ENCODE data around the gene COL11A2. TPM values are rescaled to one million over a fixed set of nuclear protein-coding genes. Genes with fewer than 3 reads are reported as not detected.

COL11A2 gene
- total RNA-seq, 4 donors from 2014 or later: 0.23 to 0.61 (median 0.41) TPM

DNA sequence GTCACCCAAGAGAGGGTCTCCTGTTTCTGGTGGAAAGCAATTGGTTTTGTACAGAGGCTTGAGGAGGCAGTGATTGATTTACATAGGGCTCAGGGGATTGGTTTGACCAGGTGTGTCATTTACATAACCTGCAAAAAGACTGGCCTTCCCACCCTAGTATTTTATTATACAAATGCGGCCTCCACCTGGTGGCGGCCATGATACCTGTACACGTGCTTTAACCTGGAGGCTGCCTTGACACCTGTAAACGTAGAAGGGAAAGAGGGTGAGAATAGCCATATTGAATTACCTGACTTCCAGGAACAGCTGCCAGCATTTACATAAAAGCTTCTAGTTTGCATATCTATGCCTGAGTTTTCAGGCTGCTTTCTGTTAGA lies 67.8 kb downstream of the COL11A2 start:
- intact Hi-C loops (cut with DNase I): loop anchor here (5.0 kb wide), 1 partner anchor 123 kb away; no protein-coding TSS in a partner anchor
- WGBS, 2 donors: 80% methylated on average over 2 to 4 of the region's 4 CpGs
- peaks cover 0 to 19% (median 2%) of the 10 kb centered on the region in 4 donors for H3K27me3 ChIP-seq

DNA sequence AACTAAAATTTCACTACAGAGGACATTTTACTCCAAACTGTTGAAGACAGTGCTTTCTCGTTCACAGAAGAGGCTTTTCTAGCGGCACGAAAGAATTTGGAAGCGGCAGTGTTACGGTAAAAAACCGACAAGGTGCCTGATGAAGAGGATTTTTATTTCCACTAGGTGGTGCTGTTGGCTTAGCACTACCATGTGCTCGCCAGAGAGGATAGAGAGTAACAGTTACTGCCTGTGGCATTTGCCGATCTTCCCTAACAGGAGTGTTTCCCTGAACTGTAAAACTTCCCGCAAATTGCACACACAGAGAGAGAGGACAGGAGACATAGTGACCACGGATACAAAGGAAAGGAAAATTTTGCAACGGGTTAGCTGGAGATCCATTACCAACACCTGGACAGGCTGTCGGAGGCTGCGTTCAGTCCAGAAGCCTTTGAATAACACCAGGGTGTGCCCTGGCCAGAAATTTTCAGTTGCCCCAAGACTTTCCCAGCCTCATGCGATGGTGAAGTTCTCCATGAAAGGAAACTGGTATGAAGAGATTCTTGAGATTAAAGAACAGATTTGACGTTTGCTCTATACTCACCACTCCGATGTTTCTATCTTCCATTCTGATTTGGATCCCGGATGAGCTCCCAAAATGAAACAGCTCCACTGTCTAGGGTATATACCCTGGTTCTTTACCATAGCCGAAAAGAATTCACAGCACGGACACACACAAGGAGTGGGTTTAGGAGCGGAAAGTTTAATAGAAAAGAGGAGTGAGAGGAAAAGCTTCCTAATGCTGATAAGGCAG lies 68.3 kb downstream of the COL11A2 start:
- no peak for DNase-seq
- WGBS, 2 donors: 73 to 82% methylated on average over 18 to 20 of the region's 20 CpGs
- TF ChIP-seq, protein P1, sequence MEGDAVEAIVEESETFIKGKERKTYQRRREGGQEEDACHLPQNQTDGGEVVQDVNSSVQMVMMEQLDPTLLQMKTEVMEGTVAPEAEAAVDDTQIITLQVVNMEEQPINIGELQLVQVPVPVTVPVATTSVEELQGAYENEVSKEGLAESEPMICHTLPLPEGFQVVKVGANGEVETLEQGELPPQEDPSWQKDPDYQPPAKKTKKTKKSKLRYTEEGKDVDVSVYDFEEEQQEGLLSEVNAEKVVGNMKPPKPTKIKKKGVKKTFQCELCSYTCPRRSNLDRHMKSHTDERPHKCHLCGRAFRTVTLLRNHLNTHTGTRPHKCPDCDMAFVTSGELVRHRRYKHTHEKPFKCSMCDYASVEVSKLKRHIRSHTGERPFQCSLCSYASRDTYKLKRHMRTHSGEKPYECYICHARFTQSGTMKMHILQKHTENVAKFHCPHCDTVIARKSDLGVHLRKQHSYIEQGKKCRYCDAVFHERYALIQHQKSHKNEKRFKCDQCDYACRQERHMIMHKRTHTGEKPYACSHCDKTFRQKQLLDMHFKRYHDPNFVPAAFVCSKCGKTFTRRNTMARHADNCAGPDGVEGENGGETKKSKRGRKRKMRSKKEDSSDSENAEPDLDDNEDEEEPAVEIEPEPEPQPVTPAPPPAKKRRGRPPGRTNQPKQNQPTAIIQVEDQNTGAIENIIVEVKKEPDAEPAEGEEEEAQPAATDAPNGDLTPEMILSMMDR (IDR thresholded peaks at IDR 0.05): peak in 5 of 6 experiments; percentile 22 to 61 (median 46)
- TF ChIP-seq POLR2A (IDR thresholded peaks at IDR 0.05): no peak
- Histone ChIP-seq H3K27ac (no peak overlapping the region), H3K27me3 (peaks cover 0 to 14% (median 2%) of the 10 kb centered on the region in 4 donors), H3K9me3 (peaks cover 0 to 12% (median 0%) of the 10 kb centered on the region in 3 donors), H3K36me3 (no peaks in the 10 kb centered on the region), H3K4me1 (no peaks in the 10 kb centered on the region), H3K4me3 (no peak overlapping the region)
- intact Hi-C loops (cut with DNase I): loop anchor here (5.0 kb wide), 1 partner anchor 123 kb away; no protein-coding TSS in a partner anchor

More for the DNA sequence above, 67.8 kb downstream of the COL11A2 start:
- Histone ChIP-seq H3K4me1 (no peaks in the 10 kb centered on the region), H3K4me3 (no peak overlapping the region), H3K36me3 (no peaks in the 10 kb centered on the region), H3K9me3 (peaks cover 0 to 12% (median 0%) of the 10 kb centered on the region in 3 donors), H3K27ac (no peak overlapping the region)
- no peak for TF ChIP-seq POLR2A (IDR thresholded peaks at IDR 0.05)
- TF ChIP-seq, protein P1 (IDR thresholded peaks at IDR 0.05): no peak
- no peak for DNase-seq

DNA sequence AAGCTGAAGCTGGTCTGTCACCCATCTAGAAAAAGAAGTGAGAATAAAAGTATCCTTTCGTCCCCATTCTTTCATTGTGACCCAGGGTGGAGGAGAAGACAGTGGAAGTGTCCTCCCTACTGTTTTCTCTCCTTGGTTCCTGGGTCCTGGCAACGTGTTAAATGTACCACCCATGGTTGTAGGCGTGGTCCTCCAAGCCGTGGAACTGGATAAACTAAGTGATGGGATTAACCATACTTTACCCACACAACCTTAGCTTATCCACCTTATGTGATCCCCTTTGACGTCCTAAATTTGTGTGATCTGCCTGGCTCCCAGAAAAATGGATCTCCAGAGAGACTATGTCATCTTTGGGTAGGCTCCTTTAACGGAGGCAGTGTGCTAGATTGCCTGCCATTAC lies 69.1 kb downstream of the COL11A2 start:
- no peaks in the 10 kb centered on the region for H3K36me3 ChIP-seq
- peaks cover 0 to 17% (median 2%) of the 10 kb centered on the region in 4 donors for H3K27me3 ChIP-seq
- intact Hi-C loops (cut with DNase I): loop anchor here (5.0 kb wide), 1 partner anchor 124 kb away; no protein-coding TSS in a partner anchor

DNA sequence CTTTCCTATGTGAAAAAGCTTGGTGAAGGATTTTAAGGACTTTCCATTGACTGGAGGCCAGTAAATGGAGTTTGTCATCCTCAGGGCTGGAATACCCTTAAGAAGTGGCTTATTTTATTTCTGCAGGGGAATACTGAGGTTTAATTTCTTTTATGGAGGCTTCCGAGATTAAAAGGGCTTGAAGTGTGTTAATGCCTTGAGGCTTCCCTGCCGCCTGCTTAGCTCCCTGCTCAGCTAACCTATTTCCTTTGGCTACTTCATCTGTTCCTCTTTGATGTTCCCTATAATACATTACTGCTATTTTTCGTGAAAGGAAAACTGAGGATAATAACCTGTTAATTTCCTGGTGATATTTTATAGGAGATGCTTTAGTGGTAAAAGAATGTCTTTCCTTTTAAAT lies 72.3 kb downstream of the COL11A2 start:
- Histone ChIP-seq H3K36me3 (no peaks in the 10 kb centered on the region), H3K27me3 (peaks cover 0 to 42% (median 12%) of the 10 kb centered on the region in 4 donors), H3K27ac (no peak overlapping the region), H3K4me1 (peaks cover 3 to 10% (median 7%) of the 10 kb centered on the region in 3 donors), H3K4me3 (no peak overlapping the region), H3K9me3 (peaks cover 0 to 12% (median 0%) of the 10 kb centered on the region in 3 donors)
- TF ChIP-seq POLR2A (IDR thresholded peaks at IDR 0.05): no peak
- TF ChIP-seq, protein P1 (IDR thresholded peaks at IDR 0.05): no peak
- no peak for DNase-seq
- intact Hi-C loops (cut with DNase I): loop anchor here (5.0 kb wide), 1 partner anchor 127 kb away; no protein-coding TSS in a partner anchor
- WGBS, 2 donors: 43 to 79% methylated on average over 3 of the region's 3 CpGs

More for the DNA sequence above, 69.1 kb downstream of the COL11A2 start:
- H3K4me3 ChIP-seq: no peak overlapping the region
- no peaks in the 10 kb centered on the region for H3K4me1 ChIP-seq
- TF ChIP-seq, protein P1 (IDR thresholded peaks at IDR 0.05): no peak
- TF ChIP-seq POLR2A (IDR thresholded peaks at IDR 0.05): no peak
- peaks cover 0 to 12% (median 0%) of the 10 kb centered on the region in 3 donors for H3K9me3 ChIP-seq
- DNase-seq: no peak
- no peak overlapping the region for H3K27ac ChIP-seq
- 52 to 81% methylated on average over 6 of the region's 6 CpGs for whole genome bisulfite sequencing, 2 donors

DNA sequence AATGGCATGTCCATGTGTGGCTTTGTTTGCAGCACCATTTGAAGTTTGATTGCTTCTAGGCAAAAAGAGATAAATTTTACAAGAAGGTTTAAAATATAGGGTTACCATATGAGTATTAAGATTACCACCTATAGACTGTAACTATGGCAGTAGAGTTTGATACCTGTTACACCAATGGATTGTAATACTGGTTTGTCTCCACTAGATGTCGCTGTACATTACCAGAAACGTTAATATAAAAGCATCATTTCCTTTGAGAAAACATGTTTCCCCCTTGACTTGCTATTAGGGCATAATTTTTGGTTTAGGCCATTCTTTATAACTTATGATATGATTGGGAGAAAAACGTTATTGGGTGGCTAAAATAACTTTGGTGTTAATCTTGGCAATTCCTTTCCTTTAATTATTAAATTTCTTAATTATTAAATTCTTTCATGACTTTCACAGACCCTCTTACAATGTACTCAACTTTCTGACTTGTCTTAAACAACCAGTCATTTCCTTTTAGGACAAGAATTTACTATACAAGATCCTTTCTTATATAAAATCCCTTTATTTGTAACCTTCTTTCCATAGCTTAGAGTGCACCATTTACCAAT lies 73.6 kb downstream of the COL11A2 start:
- Histone ChIP-seq H3K36me3 (no peaks in the 10 kb centered on the region), H3K9me3 (peaks cover 0 to 5% (median 0%) of the 10 kb centered on the region in 3 donors), H3K27ac (no peak overlapping the region), H3K4me1 (peaks cover 3 to 10% (median 7%) of the 10 kb centered on the region in 3 donors), H3K4me3 (no peak overlapping the region), H3K27me3 (peaks cover 0 to 56% (median 11%) of the 10 kb centered on the region in 4 donors)
- WGBS, 2 donors: 0 to 1% methylated on average over 3 of the region's 3 CpGs
- no peak for DNase-seq
- TF ChIP-seq, protein P1 (IDR thresholded peaks at IDR 0.05): peak; percentile 77 to 96 (median 85)
- no peak for TF ChIP-seq POLR2A (IDR thresholded peaks at IDR 0.05)
- intact Hi-C loops (cut with DNase I): no loop called here
